Loucy (cell line): ENCODE data around the gene TMF1.

ENCODE experiments used
- H2AFZ ChIP-seq: fragments of 200-600 bp; sonication (generic); 2 replicates; pipeline ENCODE4 v1.6.0; 2016; ENCODE audit warnings: antibody characterized with exemption, mild to moderate bottlenecking, low read length, moderate library complexity
- H3F3A ChIP-seq: fragments of 200-600 bp; 2 replicates; pipeline ENCODE4 v1.6.0; 2016; ENCODE audit warnings: antibody characterized with exemption, low read depth, mild to moderate bottlenecking
- H3K27me3 ChIP-seq: fragments of 200-600 bp; sonication (generic); 2 replicates; pipeline ENCODE4 v1.6.1; 2014; ENCODE audit warnings: low read length, mild to moderate bottlenecking; ENCODE audit not compliant: insufficient read depth, poor library complexity, severe bottlenecking
- H3K36me3 ChIP-seq: fragments of 200-600 bp; sonication (generic); 2 replicates; pipeline ENCODE4 v1.6.1; 2016; ENCODE audit warnings: low read length; ENCODE audit not compliant: insufficient read depth
- H3K4me1 ChIP-seq: fragments of 200-600 bp; sonication (generic); 2 replicates; pipeline ENCODE4 v1.5.1; 2014; ENCODE audit warnings: low read length, mild to moderate bottlenecking; ENCODE audit not compliant: insufficient read depth, poor library complexity, severe bottlenecking
- H3K4me2 ChIP-seq: fragments of 200-600 bp; sonication (generic); 2 replicates; pipeline ENCODE4 v1.6.0; 2014; ENCODE audit warnings: antibody characterized with exemption, low read length, low read depth, mild to moderate bottlenecking; ENCODE audit not compliant: poor library complexity, severe bottlenecking
- H3K4me3 ChIP-seq: fragments of 200-600 bp; sonication (generic); 2 replicates; pipeline ENCODE4 v1.5.1; 2014; ENCODE audit warnings: low read length, mild to moderate bottlenecking, mixed read lengths; ENCODE audit not compliant: poor library complexity, severe bottlenecking
- H3K79me2 ChIP-seq: fragments of 200-600 bp; sonication (generic); 2 replicates; pipeline ENCODE4 v1.6.1; 2014; ENCODE audit warnings: low read length; ENCODE audit not compliant: insufficient read depth
- H3K9ac ChIP-seq: fragments of 200-600 bp; sonication (generic); 2 replicates; pipeline ENCODE4 v1.6.0; 2014; ENCODE audit warnings: mild to moderate bottlenecking, low read depth, low read length, moderate library complexity; ENCODE audit not compliant: poor library complexity, severe bottlenecking
- H3K9me2 ChIP-seq: fragments of 200-600 bp; sonication (generic); replicated peaks from 2 replicates; pipeline ENCODE4 v1.6.1; 2016; ENCODE audit warnings: low read depth, low read length, mixed read lengths
- H3K9me3 ChIP-seq: fragments of 200-600 bp; sonication (generic); 2 replicates; pipeline ENCODE4 v1.6.1; 2014; ENCODE audit warnings: mild to moderate bottlenecking, antibody characterized with exemption, low read length, low read depth; ENCODE audit not compliant: insufficient read depth
- H4K20me1 ChIP-seq: fragments of 200-600 bp; sonication (generic); 2 replicates; pipeline ENCODE4 v1.6.0; 2014; ENCODE audit warnings: antibody characterized with exemption, low read length, mild to moderate bottlenecking; ENCODE audit not compliant: insufficient read depth, poor library complexity, severe bottlenecking
- EZH2phosphoT487 ChIP-seq: fragments of 200-600 bp; IDR thresholded peaks from 2 replicates; pipeline ENCODE4 v1.6.1; 2018; ENCODE audit warnings: antibody characterized with exemption, mild to moderate bottlenecking, moderate library complexity, borderline replicate concordance
- TF ChIP-seq, protein P1 (sequence below): fragments of 200-600 bp; sonication (generic); conservative IDR thresholded peaks from 2 replicates; pipeline ENCODE4 v1.5.1; 2014; ENCODE audit warnings: mild to moderate bottlenecking, antibody characterized with exemption, low read length

TMF1 gene

GRCh38 chr3:69005071-69005790 is 46.9 kb downstream of the TMF1 start:
- Histone ChIP-seq H3K9me3 (no peaks in the 10 kb centered on the region), H2AFZ (no peak overlapping the region), H3F3A (no peaks in the 10 kb centered on the region), H3K36me3 (peaks cover 12% of the 10 kb centered on the region; the same call in 1 of the 2 replicates), H3K79me2 (no peaks in the 10 kb centered on the region), H3K9me2 (no peaks in the 10 kb centered on the region), H3K4me2 (no peak overlapping the region), H3K4me3 (no peak overlapping the region), H4K20me1 (no peaks in the 10 kb centered on the region), H3K9ac (no peak overlapping the region), H3K27me3 (no peaks in the 10 kb centered on the region), H3K4me1 (peaks cover 5% of the 10 kb centered on the region)
- TF ChIP-seq, protein P1, sequence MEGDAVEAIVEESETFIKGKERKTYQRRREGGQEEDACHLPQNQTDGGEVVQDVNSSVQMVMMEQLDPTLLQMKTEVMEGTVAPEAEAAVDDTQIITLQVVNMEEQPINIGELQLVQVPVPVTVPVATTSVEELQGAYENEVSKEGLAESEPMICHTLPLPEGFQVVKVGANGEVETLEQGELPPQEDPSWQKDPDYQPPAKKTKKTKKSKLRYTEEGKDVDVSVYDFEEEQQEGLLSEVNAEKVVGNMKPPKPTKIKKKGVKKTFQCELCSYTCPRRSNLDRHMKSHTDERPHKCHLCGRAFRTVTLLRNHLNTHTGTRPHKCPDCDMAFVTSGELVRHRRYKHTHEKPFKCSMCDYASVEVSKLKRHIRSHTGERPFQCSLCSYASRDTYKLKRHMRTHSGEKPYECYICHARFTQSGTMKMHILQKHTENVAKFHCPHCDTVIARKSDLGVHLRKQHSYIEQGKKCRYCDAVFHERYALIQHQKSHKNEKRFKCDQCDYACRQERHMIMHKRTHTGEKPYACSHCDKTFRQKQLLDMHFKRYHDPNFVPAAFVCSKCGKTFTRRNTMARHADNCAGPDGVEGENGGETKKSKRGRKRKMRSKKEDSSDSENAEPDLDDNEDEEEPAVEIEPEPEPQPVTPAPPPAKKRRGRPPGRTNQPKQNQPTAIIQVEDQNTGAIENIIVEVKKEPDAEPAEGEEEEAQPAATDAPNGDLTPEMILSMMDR: no peak
- TF ChIP-seq EZH2phosphoT487: no peak

DNA sequence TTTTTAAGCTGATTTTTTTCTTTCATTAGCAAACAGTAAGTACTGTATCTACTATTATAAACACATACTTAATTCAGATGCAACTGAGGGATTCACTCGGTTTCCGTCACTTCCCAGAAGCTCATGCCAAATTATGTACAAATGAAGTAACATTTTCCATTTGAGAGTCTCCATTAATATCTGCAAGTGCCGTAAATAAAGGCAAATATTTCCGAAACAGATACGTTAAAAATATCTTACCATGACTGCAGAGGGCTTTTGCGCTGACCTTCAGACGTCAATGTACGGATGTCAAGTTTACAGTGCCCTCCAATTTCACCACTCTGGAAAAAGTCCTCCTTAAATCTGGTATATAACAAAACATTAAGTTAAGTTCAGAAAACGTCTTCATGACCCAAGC is 48.0 kb downstream of the TMF1 start:
- Histone ChIP-seq H2AFZ (no peak overlapping the region), H3F3A (no peaks in the 10 kb centered on the region), H3K79me2 (no peaks in the 10 kb centered on the region), H3K27me3 (no peaks in the 10 kb centered on the region), H3K4me2 (no peak overlapping the region), H4K20me1 (no peaks in the 10 kb centered on the region), H3K9ac (no peak overlapping the region), H3K9me3 (no peaks in the 10 kb centered on the region), H3K9me2 (no peaks in the 10 kb centered on the region), H3K36me3 (peaks cover 12% of the 10 kb centered on the region; the same call in 1 of the 2 replicates), H3K4me3 (no peak overlapping the region), H3K4me1 (peaks cover 3% of the 10 kb centered on the region)
- TF ChIP-seq EZH2phosphoT487: no peak
- TF ChIP-seq, protein P1: no peak

DNA sequence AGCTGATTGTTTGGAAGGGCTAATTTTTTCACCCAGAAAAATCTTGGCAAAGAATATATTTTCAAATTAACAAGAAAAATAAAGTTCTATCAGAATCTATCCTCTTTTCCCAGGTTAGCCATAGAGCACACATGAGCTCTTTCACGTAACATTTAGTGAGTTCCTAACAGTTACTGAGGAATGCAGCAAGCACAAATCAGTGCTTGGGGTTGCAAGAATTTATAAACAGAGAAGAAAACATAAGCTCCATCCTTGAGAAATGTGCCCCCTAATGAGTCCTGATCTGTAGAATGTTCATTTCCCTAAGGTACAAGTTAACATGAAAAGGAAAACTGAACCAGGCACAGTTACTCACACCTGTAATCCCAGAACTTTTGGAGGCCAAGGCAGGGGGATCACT is 52.5 kb downstream of the TMF1 start:
- H3K9me2 ChIP-seq: no peaks in the 10 kb centered on the region
- peaks cover 33% of the 10 kb centered on the region; the same call in 1 of the 2 replicates for H3K36me3 ChIP-seq
- H4K20me1 ChIP-seq: no peaks in the 10 kb centered on the region
- no peaks in the 10 kb centered on the region for H3K27me3 ChIP-seq
- no peaks in the 10 kb centered on the region for H3K9me3 ChIP-seq
- H3F3A ChIP-seq: no peaks in the 10 kb centered on the region
- TF ChIP-seq EZH2phosphoT487: no peak
- TF ChIP-seq, protein P1: no peak
- H2AFZ ChIP-seq: no peak overlapping the region
- H3K4me1 ChIP-seq: no peaks in the 10 kb centered on the region
- no peaks in the 10 kb centered on the region for H3K79me2 ChIP-seq
- H3K4me3 ChIP-seq: no peak overlapping the region
- no peak overlapping the region for H3K4me2 ChIP-seq
- H3K9ac ChIP-seq: no peak overlapping the region
